Testis (tissue), 2 donors: ENCODE results near the gene ABL1.

ENCODE experiments used
- POLR2A ChIP-seq: fragments of 450-650 bp; IDR thresholded peaks from one replicate; pipeline ENCODE4 v1.6.1; 2017; ENCODE audit warnings: antibody characterized with exemption, mild to moderate bottlenecking, moderate library complexity
- TF ChIP-seq, protein P1 (sequence below), 3 experiments: fragments of 450-650 bp in 2 of 3; fragments of 200-600 bp in 1 of 3; sonication (generic) in 1 of 3; IDR thresholded peaks; one replicate each; pipeline ENCODE4 v1.5.1; 2016 to 2019; ENCODE audit warnings: antibody characterized with exemption in 3 of 3, mild to moderate bottlenecking in 2 of 3, moderate library complexity in 1 of 3

DNA sequence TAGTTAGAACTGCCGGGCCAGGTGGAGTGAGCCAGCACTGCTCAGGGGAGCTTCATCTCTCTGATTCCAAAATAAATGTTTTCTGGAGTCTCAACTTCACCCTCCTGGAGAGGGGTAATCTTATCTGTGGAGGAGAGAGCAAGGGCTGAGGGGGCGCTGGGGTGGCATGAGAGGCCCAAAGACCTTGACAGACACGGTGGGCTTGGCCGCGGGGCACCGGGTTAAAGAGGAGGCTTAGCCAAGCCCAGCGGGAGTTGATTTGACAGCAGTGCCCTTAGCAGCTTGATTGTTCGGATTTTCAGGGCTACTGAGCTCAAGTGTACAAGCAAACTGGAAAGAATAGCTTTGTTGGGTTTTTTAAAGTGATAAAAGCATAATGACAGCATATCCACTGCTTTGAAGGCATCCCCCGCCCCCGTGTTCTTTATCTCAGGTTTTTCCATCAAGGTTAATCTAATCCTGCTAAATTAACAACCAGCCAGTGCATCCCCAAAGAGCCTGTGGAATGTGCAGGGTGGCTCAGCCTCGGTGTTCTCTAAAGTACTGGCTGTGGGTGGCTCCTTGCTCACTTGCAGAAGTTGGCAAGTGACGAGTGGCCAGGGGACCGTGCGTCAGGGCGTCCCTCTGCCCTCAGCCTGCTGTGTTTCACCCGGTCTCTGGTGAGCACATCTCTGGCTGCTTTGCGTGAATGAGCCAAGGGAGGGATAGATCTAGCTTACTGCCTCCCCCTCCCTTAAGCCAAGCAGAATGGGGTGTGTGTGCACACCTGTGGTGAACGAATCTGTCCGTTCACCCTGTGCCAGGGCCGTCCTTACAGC is 56.0 kb downstream of the ABL1 start:
- TF ChIP-seq, protein P1, sequence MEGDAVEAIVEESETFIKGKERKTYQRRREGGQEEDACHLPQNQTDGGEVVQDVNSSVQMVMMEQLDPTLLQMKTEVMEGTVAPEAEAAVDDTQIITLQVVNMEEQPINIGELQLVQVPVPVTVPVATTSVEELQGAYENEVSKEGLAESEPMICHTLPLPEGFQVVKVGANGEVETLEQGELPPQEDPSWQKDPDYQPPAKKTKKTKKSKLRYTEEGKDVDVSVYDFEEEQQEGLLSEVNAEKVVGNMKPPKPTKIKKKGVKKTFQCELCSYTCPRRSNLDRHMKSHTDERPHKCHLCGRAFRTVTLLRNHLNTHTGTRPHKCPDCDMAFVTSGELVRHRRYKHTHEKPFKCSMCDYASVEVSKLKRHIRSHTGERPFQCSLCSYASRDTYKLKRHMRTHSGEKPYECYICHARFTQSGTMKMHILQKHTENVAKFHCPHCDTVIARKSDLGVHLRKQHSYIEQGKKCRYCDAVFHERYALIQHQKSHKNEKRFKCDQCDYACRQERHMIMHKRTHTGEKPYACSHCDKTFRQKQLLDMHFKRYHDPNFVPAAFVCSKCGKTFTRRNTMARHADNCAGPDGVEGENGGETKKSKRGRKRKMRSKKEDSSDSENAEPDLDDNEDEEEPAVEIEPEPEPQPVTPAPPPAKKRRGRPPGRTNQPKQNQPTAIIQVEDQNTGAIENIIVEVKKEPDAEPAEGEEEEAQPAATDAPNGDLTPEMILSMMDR (IDR thresholded peaks at IDR 0.05) = no peak
- TF ChIP-seq POLR2A = no peak
